ENCODE measurements around the gene CADM2. TPM values are rescaled to one million over a fixed set of nuclear protein-coding genes. Genes with fewer than 3 reads are reported as not detected.

CADM2 gene
- total RNA-seq, 1 experiment from 2014 or later, result not detected

GRCh38 chr3:84962415-84962814, 3.6 kb downstream of the CADM2 start:
- POLR2A ChIA-PET, result no interaction called here
- ATAC-seq (no peak), DNase-seq (ENCODE audit: low read depth, low spot score) (no peak)
- H3K79me2 ChIP-seq (ENCODE audit: insufficient read depth, low read length), result no peaks in the 10 kb centered on the region
- TF ChIP-seq EZH2 (IDR thresholded peaks at IDR 0.05), result no peak
- no peak for TF ChIP-seq SRF (IDR thresholded peaks at IDR 0.05; ENCODE audit: low read depth)
- TF ChIP-seq EZH2phosphoT487 (IDR thresholded peaks at IDR 0.05; ENCODE audit: borderline replicate concordance), result no peak
- no peak overlapping the region for H3K27ac ChIP-seq (ENCODE audit: low read depth, low read length)
- H3K27me3 ChIP-seq (ENCODE audit: insufficient read depth, low read length), result no peaks in the 10 kb centered on the region
- H3K4me1 ChIP-seq (ENCODE audit: control insufficient read depth in 1 of 2, insufficient read depth in 2 of 2, low read length in 2 of 2), result no peaks in the 10 kb centered on the region
- peaks cover 8 to 10% of the 10 kb centered on the region in 2 experiments; a peak in 2 of 4 replicates for H3K9me3 ChIP-seq (ENCODE audit: control insufficient read depth in 1 of 2, insufficient read depth in 1 of 2, low read depth in 1 of 2, low read length in 2 of 2)
- H3K36me3 ChIP-seq (ENCODE audit: control insufficient read depth in 1 of 2, insufficient read depth in 2 of 2, low read length in 2 of 2), result no peaks in the 10 kb centered on the region
- intact Hi-C loops (cut with micrococcal nuclease), result no loop called here
- CTCF ChIA-PET, result no interaction called here
- no TSS peak for BruUV-seq (replicated peaks)
- no peak overlapping the region for H3K9ac ChIP-seq (ENCODE audit: low read length)
- no peaks in the 10 kb centered on the region for H3K9me2 ChIP-seq (ENCODE audit: insufficient read depth)
- RAD21 ChIA-PET (ENCODE audit: low non-redundant PET in 1 of 2, low total read pairs in 2 of 2, uncharacterized antibody in 2 of 2, unreplicated experiment in 2 of 2), result no interaction called here
- no peak overlapping the region for H2AFZ ChIP-seq (ENCODE audit: low read depth, low read length, poor library complexity, severe bottlenecking)
- H4K20me1 ChIP-seq (ENCODE audit: insufficient read depth), result no peaks in the 10 kb centered on the region
- no peak overlapping the region for H3K4me2 ChIP-seq (ENCODE audit: low read length)
- no peak overlapping the region for H3K4me3 ChIP-seq (replicated peaks in 1 of 2; ENCODE audit: low read depth in 1 of 2, low read length in 2 of 2)

- Histone ChIP-seq H3K27me3 (ENCODE audit: insufficient read depth, low read length) (no peaks in the 10 kb centered on the region), H3K4me2 (ENCODE audit: low read length) (no peak overlapping the region), H3K9me2 (ENCODE audit: insufficient read depth) (no peaks in the 10 kb centered on the region), H4K20me1 (ENCODE audit: insufficient read depth) (no peaks in the 10 kb centered on the region), H3K9ac (ENCODE audit: low read length) (no peak overlapping the region), H3K27ac (ENCODE audit: low read depth, low read length) (no peak overlapping the region), H2AFZ (ENCODE audit: low read depth, low read length, poor library complexity, severe bottlenecking) (no peak overlapping the region), H3K4me1 (ENCODE audit: control insufficient read depth in 1 of 2, insufficient read depth in 2 of 2, low read length in 2 of 2) (no peaks in the 10 kb centered on the region), H3K36me3 (ENCODE audit: control insufficient read depth in 1 of 2, insufficient read depth in 2 of 2, low read length in 2 of 2) (no peaks in the 10 kb centered on the region), H3K9me3 (ENCODE audit: control insufficient read depth in 1 of 2, insufficient read depth in 1 of 2, low read depth in 1 of 2, low read length in 2 of 2) (peaks cover 10 to 11% of the 10 kb centered on the region in 2 experiments; a peak in 2 of 4 replicates), H3K4me3 (replicated peaks in 1 of 2; ENCODE audit: low read depth in 1 of 2, low read length in 2 of 2) (no peak overlapping the region), H3K79me2 (ENCODE audit: insufficient read depth, low read length) (no peaks in the 10 kb centered on the region)
- DNase-seq (ENCODE audit: low read depth, low spot score) (no peak), ATAC-seq (no peak)
- CTCF ChIA-PET, result no interaction called here
- TF ChIP-seq POLR2AphosphoS5 (IDR thresholded peaks at IDR 0.05; ENCODE audit: low read depth, low read length), result no peak
- TF ChIP-seq ATF3 (IDR thresholded peaks at IDR 0.05), result no peak
- TF ChIP-seq EGR1 (IDR thresholded peaks at IDR 0.05; ENCODE audit: low read depth), result no peak
- no peak for TF ChIP-seq MAX (IDR thresholded peaks at IDR 0.05)
- no peak for TF ChIP-seq POLR2A (IDR thresholded peaks at IDR 0.05; ENCODE audit: borderline replicate concordance, extremely low read depth, insufficient read depth, insufficient read length)
- no peak for TF ChIP-seq SP1 (IDR thresholded peaks at IDR 0.05; ENCODE audit: low read depth)
- no peak for TF ChIP-seq ELF1 (IDR thresholded peaks at IDR 0.05; ENCODE audit: borderline replicate concordance, low read depth)
- TF ChIP-seq FOSL1 (IDR thresholded peaks at IDR 0.05; ENCODE audit: low read depth), result no peak
- no peak for TF ChIP-seq CBX3 (IDR thresholded peaks at IDR 0.05; ENCODE audit: low read depth)
- RAD21 ChIA-PET (ENCODE audit: low non-redundant PET in 1 of 2, low total read pairs in 2 of 2, uncharacterized antibody in 2 of 2, unreplicated experiment in 2 of 2), result no interaction called here
- POLR2A ChIA-PET, result no interaction called here
- intact Hi-C loops (cut with micrococcal nuclease), result no loop called here
- no TSS peak for BruUV-seq (replicated peaks)
These were observed 4.3 kb downstream of the CADM2 start for GRCh38 chr3:84963137-84963536.
